GM10847 (cell line): ENCODE results near the gene PEDS1.

Experiments
- POLR2A ChIP-seq: IDR thresholded peaks from 2 replicates; pipeline ENCODE4 v1.6.1; 2011; ENCODE audit not compliant: insufficient read length; ENCODE audit errors: extremely low read depth

Gene PEDS1

DNA sequence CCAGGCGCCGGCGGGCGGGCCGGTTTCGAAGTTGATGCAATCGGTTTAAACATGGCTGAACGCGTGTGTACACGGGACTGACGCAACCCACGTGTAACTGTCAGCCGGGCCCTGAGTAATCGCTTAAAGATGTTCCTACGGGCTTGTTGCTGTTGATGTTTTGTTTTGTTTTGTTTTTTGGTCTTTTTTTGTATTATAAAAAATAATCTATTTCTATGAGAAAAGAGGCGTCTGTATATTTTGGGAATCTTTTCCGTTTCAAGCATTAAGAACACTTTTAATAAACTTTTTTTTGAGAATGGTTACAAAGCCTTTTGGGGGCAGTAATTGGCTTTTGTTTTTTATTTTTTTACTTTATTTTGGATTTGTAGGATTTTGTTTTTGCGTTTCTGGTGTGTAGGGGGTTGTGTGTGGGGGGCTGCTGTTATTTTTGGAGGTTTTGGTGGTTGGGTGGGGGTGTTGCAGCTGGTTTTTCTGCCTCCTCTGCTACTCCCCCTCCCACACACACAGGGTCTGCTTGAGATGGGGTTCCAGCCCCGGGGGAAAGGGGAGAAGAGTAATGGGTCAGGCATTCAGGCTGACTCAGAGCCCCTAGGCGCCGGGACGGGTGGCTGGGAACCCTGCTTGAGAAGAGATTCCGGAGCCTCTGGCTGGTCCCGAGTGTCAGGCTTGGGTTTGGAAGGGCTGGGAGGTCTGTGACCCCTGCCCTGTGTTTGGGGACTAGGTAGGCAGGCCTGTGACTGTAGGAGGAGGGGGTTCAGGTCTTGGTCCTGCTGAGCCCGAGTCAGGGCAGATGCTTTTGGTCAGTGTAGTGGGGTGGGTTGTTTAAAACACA, 39.1 kb upstream of the PEDS1 start:
- TF ChIP-seq POLR2A, result no peak

DNA sequence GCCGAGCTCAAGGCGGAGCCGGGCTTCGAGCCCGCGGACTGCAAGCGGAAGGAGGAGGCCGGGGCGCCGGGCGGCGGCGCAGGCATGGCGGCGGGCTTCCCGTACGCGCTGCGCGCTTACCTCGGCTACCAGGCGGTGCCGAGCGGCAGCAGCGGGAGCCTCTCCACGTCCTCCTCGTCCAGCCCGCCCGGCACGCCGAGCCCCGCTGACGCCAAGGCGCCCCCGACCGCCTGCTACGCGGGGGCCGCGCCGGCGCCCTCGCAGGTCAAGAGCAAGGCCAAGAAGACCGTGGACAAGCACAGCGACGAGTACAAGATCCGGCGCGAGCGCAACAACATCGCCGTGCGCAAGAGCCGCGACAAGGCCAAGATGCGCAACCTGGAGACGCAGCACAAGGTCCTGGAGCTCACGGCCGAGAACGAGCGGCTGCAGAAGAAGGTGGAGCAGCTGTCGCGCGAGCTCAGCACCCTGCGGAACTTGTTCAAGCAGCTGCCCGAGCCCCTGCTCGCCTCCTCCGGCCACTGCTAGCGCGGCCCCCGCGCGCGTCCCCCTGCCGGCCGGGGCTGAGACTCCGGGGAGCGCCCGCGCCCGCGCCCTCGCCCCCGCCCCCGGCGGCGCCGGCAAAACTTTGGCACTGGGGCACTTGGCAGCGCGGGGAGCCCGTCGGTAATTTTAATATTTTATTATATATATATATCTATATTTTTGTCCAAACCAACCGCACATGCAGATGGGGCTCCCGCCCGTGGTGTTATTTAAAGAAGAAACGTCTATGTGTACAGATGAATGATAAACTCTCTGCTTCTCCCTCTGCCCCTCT, 38.2 kb upstream of the PEDS1 start:
- TF ChIP-seq POLR2A, result peak; percentile 21

DNA sequence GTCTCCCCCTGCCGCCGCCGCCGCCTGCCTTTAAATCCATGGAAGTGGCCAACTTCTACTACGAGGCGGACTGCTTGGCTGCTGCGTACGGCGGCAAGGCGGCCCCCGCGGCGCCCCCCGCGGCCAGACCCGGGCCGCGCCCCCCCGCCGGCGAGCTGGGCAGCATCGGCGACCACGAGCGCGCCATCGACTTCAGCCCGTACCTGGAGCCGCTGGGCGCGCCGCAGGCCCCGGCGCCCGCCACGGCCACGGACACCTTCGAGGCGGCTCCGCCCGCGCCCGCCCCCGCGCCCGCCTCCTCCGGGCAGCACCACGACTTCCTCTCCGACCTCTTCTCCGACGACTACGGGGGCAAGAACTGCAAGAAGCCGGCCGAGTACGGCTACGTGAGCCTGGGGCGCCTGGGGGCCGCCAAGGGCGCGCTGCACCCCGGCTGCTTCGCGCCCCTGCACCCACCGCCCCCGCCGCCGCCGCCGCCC, 37.6 kb upstream of the PEDS1 start:
- no peak for TF ChIP-seq POLR2A

DNA sequence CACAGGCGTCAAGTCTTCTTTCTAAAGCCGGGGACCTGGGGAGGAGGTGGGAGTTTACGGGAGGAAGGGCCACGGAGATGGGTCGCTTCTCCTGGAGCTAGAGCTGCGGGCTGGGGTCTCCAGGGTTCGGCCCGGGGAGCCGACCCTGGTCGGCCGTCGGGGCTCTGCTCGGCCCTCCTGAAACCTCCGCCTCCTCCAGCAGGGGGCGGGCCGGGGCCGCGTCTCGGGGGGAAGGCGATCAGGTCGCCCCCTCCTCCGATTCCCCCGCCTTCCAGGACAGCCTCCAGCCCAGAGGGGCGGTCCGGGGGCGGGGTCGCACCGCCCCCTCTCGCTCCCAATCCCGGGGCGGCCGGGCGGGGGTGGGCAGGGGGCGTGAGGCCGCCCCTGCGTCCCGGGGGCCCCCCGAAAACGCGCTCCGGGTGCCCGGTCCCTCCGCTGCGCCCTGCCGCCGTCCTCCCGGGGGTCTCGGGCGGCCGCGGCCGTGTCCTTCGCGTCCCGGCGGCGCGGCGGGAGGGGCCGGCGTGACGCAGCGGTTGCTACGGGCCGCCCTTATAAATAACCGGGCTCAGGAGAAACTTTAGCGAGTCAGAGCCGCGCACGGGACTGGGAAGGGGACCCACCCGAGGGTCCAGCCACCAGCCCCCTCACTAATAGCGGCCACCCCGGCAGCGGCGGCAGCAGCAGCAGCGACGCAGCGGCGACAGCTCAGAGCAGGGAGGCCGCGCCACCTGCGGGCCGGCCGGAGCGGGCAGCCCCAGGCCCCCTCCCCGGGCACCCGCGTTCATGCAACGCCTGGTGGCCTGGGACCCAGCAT, 36.9 kb upstream of the PEDS1 start, which contains the start of gene CEBPB:
Gene CEBPB (plus strand): TSS at position 580 of the 814 bp plus-strand sequence. CDS start 204 bp downstream, at position 784.
- peak; percentile 61 for TF ChIP-seq POLR2A

DNA sequence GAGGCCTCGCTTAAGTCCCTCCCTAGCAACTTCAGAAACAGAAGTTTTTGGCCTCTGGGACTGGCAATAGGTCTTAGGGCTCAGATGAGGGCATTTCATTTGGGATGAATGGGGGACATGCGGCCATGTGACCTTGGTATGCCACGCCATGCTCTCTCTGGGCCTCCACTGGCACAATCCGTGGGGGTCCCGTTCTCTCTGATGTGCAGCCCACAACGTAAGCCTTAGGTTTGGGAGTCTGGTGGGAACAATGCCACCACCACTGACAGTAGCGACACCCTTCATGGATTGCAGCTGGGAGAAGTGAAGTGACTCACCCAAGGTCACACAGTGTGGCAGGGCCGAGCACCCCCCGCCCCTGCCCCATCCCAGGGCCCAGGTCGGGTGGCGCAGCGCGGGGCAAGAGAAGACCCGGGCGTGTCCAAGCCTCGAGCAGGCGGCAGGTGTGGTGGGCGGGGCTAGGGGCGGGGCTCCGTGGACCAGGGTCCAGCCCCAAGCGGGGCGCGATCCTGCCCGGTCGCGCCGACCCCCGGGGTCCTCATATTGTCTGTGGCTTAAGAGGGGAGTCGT, 36.2 kb upstream of the PEDS1 start:
- TF ChIP-seq POLR2A, result no peak

DNA sequence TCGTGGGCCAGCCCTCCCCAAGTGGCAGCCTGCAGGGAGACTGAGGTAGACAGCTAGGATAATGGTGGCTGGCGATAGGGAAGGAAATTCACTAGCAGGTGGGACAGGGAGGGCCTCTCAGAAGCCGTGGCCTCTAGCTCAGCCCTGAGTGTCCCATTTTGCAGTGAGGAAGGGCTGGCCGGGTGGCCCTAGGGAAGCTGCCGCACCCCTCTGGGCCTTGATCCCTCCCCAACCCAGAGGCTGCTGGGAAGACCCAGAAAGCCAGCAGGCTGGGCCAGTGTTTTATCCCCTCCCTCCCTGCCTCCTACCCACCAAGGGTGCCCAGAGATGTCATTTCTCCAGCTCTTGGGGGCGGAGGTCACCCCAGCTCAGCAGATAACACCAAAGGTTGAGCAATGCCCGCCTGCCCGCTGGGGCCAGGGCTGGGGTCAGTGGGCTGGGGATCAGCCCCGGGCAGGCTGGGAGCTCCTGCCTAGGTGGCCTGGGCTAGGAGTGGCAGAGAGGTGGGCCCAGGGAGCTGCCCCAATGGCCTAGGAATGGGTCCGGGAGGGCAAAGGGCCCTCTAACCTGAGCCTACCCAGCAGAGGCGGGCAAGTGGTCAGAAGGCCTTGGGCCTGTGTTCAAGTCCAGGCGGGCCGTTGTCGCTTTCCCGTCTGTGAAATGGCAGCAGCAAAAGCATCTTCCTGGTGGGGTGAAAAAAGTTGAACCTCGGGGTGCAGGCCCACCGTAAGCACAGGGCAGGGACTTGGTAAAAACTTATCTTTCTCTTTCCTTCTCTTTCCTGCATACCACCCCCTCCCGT, 35.6 kb upstream of the PEDS1 start:
- no peak for TF ChIP-seq POLR2A

DNA sequence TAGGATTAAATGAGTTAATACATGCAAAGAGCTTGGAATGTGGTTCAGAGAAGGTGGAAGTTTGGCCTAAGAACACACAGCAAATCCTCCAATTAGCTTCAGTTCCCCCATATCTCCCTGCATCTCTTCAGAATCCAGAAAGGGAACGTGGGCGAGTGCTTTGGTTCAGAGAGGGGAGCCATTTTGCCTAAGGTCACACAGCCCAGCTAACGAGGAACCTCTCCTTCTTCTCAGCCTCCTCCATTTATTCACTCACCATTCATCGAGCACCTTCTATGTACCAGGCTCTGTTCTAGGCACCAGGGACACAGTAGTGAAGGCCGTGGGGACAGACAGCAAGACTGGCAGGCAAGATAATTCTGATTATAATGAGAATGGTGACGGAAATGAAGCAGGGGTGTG, 34.8 kb upstream of the PEDS1 start:
- no peak for TF ChIP-seq POLR2A

DNA sequence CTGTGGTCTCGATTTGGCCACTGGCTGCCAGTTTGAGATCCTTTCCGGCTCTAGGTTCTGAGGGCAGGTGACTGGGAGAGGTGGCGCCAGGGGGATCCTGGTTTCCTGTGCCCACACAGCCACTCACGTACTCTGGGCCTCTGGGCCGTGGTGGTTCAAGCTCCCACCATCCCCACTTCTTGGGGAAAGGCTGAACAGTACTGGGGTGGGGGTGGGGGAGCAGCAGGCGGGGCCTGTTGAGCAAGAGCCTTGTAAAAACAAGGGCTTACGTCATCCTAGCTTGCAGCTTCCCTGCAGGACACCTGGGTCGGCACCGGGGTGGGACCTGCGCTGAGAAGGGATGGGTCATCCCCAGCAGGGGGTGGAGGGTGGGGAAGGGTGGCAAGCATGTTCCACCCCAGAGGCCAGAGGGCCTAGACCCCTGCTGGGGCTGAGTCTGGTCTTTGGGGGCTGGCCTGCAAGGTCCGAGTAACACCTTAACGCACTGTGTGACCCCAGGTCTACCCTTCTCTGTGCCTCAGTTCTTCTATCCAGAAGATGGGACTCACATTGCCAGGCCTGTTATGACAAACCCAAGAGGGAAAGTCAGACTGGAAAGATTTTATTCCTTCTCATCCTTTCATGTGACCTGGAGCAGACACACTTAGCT, 34.0 kb upstream of the PEDS1 start:
- TF ChIP-seq POLR2A, result no peak

DNA sequence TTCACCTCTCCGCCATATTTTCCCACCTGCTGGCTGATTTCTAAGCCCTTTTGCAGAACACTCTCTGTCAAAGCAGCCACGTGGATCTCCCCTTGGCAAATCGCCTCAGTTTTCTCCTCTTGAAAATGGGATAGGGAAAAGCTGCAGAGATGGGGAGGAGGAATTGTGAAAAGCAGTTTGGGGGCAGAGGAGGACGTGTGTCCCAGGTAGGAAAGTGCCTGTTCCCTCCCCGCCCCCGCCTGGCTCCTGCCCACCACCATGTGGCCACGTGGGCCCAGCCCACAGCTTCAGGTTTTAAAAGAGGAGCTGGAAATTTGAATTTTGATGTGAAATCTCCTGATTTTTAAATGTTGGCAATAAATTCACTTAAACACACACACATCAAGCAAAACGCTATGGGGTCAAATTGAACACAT, 33.5 kb upstream of the PEDS1 start:
- no peak for TF ChIP-seq POLR2A

DNA sequence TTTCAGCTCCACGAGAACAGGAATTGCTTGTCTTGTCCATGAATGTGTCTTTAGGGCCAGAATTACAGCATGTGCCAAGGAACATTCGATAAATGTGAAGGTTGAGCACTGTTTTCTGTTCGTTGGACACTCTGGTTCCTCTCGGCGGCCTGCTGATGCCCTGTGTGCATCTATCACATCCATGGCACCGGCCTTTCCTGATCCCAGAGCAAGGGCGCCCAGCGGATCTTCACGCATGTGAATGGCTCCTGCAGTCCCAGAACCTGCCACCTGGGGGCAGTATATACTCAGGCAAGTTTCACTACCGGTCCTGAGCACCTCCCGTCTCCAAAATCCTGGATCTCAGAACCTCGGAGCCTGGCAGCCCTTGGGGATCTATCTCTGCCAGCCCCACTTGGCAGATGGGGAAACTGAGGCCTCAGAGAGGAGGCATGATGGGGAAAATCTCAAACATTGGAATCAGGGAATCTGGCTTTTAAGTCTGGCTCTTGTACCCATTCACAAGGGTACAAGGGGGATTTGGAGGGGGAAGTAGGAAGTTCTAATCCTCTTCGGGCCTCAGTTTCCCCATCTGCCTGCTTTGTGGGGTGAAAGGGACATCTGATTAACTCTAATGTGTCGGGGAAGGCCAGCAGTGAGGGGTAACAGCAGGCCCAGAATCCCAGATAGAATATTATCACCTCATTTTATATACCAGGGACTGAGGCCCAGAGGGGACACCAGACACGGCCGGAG, 32.8 kb upstream of the PEDS1 start:
- no peak for TF ChIP-seq POLR2A

DNA sequence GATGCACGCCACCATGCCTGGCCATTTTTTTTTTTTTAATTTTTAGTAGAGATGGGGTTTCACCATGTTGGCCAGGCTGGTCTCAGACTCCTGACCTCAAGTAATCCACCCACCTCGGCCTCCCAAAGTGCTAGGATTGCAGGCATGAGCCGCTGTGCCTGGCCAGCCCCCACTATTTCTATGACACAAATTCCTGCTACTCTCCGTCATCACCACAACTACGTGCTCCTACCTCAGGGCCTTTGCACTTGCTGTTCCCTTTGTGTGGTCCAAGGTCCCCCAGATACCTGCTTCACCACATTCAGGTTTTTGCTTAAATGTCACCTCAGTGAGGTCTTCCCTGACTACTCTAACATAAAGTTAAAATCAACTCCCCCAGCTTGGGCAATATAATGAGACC, 31.9 kb upstream of the PEDS1 start:
- TF ChIP-seq POLR2A, result no peak

DNA sequence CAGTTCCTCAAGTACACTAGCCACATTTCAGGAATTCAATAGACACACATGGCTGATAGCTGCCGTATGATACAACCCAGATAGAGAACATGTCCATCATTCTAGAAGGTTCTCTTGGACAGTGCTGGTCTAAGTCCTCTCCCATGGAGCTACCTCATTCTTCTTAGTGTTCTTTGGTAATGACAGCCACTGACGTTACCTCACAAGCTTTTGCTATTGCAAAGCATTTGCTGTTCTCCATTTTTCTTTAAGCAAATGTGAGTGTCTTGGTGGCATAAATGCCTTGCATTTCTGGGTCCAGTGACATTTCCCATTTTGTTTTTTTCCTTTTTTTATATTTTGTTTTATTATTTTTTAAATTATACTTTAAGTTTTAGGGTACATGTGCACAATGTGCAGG, 28.8 kb upstream of the PEDS1 start:
- TF ChIP-seq POLR2A, result no peak

DNA sequence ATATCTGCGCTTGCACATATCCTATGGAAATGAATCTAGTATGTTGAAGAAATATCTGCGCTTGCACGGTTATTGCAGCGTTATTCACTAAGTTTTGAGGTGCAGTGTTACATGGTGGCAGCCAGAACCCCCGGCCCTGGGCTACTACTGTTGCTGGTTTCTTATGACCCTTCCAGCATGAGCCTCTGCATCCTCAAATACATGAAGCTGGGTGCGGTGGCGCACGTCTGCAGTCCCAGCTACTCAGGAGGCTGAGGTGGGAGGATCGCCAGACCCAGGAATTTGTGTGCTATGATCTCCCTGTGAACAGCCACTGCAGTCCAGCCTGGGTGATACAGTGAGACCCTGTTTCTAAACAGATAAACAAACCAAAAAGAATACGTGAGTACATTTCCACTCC, 27.8 kb upstream of the PEDS1 start:
- no peak for TF ChIP-seq POLR2A
